Measurements from ENCODE around the gene AVL9. TPM values are rescaled to one million over a fixed set of nuclear protein-coding genes. Genes with fewer than 3 reads are reported as not detected.

AVL9 gene
- total RNA-seq, 1 donor from 2014 or later, result 11.8 TPM

DNA sequence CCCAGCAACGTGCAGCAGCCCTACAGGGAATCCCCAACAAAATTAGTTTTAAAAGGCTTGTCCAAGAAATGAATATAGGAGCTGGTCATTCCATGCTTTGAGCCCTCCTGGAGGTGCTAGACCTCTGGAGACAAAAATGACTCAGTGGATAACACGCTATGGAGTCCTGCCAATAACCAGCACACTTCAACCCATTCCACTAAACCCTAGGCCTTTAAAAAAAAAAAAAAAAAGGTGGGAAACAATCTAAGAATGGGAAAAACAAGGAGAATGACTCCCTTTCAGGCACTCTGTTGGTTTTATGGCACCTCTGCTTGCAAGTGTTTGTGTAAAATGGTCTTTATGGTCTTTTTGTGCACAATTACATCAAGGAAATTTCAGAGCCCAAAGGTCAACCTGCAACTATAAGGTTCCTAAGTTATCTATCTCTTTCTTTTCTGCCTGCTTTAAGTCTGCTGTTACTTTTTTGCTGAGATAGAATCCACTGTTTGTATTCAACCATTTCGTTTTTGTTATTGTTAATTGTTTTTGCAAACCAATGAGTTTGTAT is 21.3 kb downstream of the AVL9 start:
- intact Hi-C loops (cut with micrococcal nuclease), result no loop called here
- Histone ChIP-seq H3K4me3 (no peak overlapping the region), H3K9me3 (replicated peaks) (peaks cover 29% of the 10 kb centered on the region)

DNA sequence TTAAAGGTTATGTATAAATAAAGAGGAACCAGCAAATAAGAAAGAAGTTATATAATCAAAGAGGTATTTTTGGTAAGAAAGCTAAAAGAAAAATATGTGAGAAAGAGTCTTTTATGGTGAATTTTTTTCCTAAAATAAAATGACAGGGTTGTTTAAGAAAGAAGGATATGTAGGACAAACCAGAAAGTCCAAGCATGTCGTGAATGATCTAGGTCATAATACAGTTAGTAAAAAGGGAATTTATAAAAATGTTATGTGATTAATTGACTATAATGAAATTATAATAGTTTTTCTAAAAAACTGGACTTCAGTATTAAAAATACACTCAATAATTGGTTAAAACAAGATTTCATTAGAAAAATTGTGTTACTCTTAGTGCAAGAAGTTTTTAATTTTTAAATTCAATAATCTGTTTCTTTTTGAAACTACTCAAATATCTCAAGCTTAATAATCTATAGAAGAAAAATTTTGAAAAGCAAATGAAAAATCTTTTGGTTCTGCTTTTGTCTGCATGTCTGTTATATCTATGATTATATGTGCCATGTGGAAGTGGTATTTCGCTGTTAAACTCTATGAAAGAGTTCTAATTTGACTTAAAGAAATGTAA is 23.3 kb downstream of the AVL9 start:
- Histone ChIP-seq H3K36me3 (peaks cover 7% of the 10 kb centered on the region), H3K4me1 (peaks cover 30% of the 10 kb centered on the region), H3K4me3 (no peak overlapping the region), H3K9me3 (replicated peaks) (peaks cover 29% of the 10 kb centered on the region), H3K27me3 (ENCODE audit: low read depth) (no peaks in the 10 kb centered on the region), H3K27ac (replicated peaks) (no peak overlapping the region)
- intact Hi-C loops (cut with micrococcal nuclease), result no loop called here
- no peak for DNase-seq
- TF ChIP-seq, protein P1, sequence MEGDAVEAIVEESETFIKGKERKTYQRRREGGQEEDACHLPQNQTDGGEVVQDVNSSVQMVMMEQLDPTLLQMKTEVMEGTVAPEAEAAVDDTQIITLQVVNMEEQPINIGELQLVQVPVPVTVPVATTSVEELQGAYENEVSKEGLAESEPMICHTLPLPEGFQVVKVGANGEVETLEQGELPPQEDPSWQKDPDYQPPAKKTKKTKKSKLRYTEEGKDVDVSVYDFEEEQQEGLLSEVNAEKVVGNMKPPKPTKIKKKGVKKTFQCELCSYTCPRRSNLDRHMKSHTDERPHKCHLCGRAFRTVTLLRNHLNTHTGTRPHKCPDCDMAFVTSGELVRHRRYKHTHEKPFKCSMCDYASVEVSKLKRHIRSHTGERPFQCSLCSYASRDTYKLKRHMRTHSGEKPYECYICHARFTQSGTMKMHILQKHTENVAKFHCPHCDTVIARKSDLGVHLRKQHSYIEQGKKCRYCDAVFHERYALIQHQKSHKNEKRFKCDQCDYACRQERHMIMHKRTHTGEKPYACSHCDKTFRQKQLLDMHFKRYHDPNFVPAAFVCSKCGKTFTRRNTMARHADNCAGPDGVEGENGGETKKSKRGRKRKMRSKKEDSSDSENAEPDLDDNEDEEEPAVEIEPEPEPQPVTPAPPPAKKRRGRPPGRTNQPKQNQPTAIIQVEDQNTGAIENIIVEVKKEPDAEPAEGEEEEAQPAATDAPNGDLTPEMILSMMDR (IDR thresholded peaks at IDR 0.05; ENCODE audit: borderline replicate concordance), result no peak

More for the DNA sequence above, 21.3 kb downstream of the AVL9 start:
- H3K27ac ChIP-seq (replicated peaks), result no peak overlapping the region
- TF ChIP-seq, protein P1 (IDR thresholded peaks at IDR 0.05; ENCODE audit: borderline replicate concordance), result no peak
- peaks cover 7% of the 10 kb centered on the region for H3K36me3 ChIP-seq
- H3K4me1 ChIP-seq, result peaks cover 33% of the 10 kb centered on the region
- DNase-seq, result no peak
- no peaks in the 10 kb centered on the region for H3K27me3 ChIP-seq (ENCODE audit: low read depth)

DNA sequence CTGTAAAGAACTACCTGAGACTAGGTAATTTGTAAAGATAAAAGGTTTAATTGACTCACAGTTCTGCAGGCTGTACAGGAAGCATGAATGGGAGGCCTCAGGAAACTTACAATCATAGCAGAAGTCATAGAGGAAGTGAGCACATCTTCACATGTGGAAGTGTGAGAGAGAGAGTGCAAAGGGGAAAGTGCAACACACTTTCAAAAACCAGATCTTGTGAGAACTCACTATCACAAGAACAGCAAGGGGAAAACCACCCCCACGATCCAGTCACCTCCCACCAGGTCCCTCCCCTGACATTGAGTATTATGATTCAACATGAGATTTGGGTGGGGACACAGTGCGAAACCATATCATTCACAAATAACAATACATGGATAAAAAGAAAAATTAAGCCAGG is 24.5 kb downstream of the AVL9 start:
- intact Hi-C loops (cut with micrococcal nuclease), result no loop called here
- peaks cover 7% of the 10 kb centered on the region for H3K36me3 ChIP-seq

DNA sequence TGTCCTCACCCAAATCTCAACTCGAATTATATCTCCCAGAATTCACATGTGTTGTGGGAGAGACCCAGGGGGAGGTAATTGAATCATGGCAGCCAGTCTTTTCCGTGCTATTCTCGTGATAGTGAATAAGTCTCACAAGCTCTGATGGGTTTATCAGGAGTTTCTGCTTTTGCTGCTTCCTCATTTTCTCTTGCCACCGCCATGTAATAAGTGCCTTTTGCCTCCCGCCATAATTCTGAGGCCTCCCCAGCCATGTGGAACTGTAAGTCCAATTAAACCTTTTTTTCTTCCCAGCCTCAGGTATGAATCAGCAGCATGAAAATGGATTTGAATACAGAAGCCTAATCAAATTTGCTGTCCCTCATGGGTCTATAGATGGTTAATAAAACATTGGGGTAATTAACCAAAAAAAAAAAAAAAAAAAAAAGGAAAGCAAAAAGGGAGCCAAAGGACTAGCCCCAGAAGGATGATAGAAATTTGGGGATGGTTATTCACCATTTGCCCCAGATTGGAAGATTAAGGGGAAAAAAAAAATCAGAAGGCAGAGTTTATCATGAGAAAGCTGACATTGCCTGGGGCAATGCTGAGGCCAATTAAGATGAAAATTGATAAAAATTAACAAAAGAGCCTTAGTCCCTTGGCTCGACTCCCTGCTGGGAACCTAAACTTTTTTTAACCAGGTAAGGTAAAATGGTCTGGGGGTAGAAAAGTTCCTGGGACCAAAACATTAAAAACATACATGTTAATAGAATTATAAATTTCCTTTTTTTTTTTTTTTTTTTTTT is 27.6 kb downstream of the AVL9 start:
- TF ChIP-seq, protein P1 (IDR thresholded peaks at IDR 0.05; ENCODE audit: borderline replicate concordance), result no peak

More for the DNA sequence above, 24.5 kb downstream of the AVL9 start:
- DNase-seq, result no peak
- no peak overlapping the region for H3K4me3 ChIP-seq
- H3K9me3 ChIP-seq (replicated peaks), result peaks cover 29% of the 10 kb centered on the region
- no peak overlapping the region for H3K27ac ChIP-seq (replicated peaks)
- peaks cover 20% of the 10 kb centered on the region for H3K4me1 ChIP-seq
- TF ChIP-seq, protein P1 (IDR thresholded peaks at IDR 0.05; ENCODE audit: borderline replicate concordance), result no peak
- no peaks in the 10 kb centered on the region for H3K27me3 ChIP-seq (ENCODE audit: low read depth)

DNA sequence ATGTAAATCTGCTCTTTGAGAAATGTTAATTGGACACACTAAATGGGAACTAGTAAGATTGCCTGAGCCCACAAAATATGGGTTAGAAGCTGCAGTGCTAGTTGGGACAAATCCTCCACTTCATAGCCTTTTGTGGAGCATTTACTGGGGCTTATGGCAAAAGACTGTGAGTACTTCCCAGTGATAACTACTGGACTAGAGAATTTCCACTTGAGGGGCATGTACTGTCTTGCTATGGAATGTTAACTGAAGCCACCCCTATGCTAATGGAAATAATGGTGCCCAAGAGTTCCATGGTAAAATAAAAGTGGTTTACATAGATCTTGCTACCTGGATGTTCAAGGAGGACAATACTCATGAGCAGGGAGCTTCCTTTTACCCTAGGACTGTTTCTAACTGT is 29.3 kb downstream of the AVL9 start:
- Histone ChIP-seq H3K36me3 (no peaks in the 10 kb centered on the region), H3K4me3 (no peak overlapping the region), H3K27me3 (ENCODE audit: low read depth) (no peaks in the 10 kb centered on the region), H3K4me1 (peaks cover 23% of the 10 kb centered on the region), H3K9me3 (replicated peaks) (peaks cover 10% of the 10 kb centered on the region), H3K27ac (replicated peaks) (no peak overlapping the region)
- intact Hi-C loops (cut with micrococcal nuclease), result no loop called here
- TF ChIP-seq, protein P1 (IDR thresholded peaks at IDR 0.05; ENCODE audit: borderline replicate concordance), result no peak
- DNase-seq, result no peak

More for the DNA sequence above, 27.6 kb downstream of the AVL9 start:
- Histone ChIP-seq H3K27ac (replicated peaks) (no peak overlapping the region), H3K4me3 (no peak overlapping the region), H3K36me3 (peaks cover 7% of the 10 kb centered on the region), H3K4me1 (peaks cover 23% of the 10 kb centered on the region), H3K9me3 (replicated peaks) (peaks cover 27% of the 10 kb centered on the region), H3K27me3 (ENCODE audit: low read depth) (no peaks in the 10 kb centered on the region)
- no peak for DNase-seq
- intact Hi-C loops (cut with micrococcal nuclease), result no loop called here
